ENCODE results near the gene HMGCL.

- no peak for TF ChIP-seq TCF4 (CRISPR knock-in tag; IDR thresholded peaks at IDR 0.05; ENCODE audit: borderline replicate concordance)
- TF ChIP-seq OSR1 (CRISPR knock-in tag; IDR thresholded peaks at IDR 0.05): no peak
- no peak for TF ChIP-seq PATZ1 (CRISPR knock-in tag; IDR thresholded peaks at IDR 0.05; ENCODE audit: borderline replicate concordance)
- TF ChIP-seq CSDC2 (CRISPR knock-in tag; IDR thresholded peaks at IDR 0.05): no peak
Measured at GRCh38 chr1:23817633-23818032, 7.6 kb downstream of the HMGCL start.
